CD4-positive, alpha-beta T cell treated with Interferon gamma for 1 hour (primary cell): ENCODE data around the gene SLC22A31.

Experiments used
- DNase-seq: peaks from one replicate; pipeline ENCODE4 v3.0.0-alpha.2; 2020

The SLC22A31 gene

DNA sequence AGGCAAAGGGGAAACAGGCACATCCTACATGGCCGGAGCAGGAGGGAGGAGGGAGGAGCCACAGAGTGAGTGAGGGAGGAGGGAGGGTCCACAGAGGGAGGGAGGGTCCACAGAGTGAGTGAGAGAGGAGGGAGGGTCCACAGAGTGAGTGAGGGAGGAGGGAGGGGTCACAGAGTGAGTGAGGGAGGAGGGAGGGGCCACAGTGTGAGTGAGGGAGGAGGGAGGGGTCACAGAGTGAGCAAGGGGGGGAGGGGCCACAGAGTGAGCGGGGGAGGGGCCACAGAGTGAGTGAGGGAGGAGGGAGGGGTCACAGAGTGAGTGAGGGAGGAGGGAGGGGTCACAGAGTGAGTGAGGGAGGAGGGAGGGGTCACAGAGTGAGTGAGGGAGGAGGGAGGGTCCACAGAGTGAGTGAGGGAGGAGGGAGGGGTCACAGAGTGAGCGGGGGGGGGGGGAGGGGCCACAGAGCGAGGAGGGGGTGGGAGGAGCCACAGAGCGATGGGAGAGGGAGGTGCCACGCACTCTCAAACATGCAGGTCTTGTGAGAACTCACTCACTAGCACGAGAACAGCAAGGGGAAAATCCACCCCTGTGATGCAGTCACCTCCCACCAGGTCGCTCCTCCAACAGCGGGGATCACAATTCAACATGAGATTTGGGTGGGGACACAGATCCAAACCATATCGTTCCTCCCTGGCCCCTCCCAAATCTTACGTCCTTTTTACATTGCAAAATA lies 53.1 kb downstream of the SLC22A31 start:
- no peak for DNase-seq

DNA sequence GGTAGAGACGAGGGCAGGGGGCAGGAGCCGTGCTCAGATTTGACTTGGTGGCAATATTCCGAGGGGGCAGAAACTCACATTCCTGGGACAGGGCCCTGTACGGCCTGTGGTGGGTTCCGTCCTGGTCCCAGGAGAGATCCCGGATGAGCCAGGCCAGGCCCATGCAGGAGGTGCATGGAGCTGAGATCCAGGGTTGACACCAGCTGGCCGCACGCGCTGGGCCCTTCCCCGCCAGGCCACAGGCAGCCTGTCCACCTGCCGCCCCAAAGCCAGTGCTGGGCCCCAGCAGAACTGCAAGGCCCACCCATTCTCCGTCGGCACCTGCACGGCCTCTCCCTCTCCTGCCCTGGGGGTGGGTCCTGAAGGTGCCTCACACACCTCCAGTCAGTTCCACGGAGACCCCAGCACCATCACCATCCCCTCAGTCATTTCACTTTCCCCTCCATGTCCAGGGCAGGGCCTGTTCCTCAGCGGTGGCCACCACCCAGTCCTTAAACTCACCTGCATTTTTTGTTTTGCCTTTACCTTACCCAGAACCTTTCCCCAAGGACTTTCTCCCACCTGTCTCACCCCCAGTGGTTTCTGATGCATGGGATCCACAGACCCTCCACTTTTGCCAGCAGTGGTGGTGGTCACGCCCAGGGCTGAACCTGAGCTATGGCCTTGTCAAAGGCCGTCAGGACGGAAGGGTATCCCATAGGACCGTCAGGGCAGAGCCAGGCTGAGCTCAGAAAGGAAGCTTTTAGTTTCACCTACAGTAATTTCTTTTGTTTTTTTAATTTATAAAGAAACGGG lies 53.9 kb downstream of the SLC22A31 start:
- no peak for DNase-seq
